HFFc6 (cell line): ENCODE results near the gene MFNG. TPM values are rescaled to one million over a fixed set of nuclear protein-coding genes. Genes with fewer than 3 reads are reported as not detected.
A peak's percentile ranks its signal among the peaks of the same experiment; 100 is the strongest.

Experiments
- DNase-seq: peaks from one replicate; pipeline ENCODE4 v3.0.0-alpha.2; 2018
- H3K27ac Mint-ChIP-seq: 2 replicates; pipeline ENCODE4 v1.8.0; 2020; ENCODE audit warnings: mild to moderate bottlenecking, mixed read lengths
- H3K27me3 Mint-ChIP-seq: 2 replicates; pipeline ENCODE4 v1.8.0; 2021; ENCODE audit warnings: mild to moderate bottlenecking, moderate library complexity, mixed read lengths; ENCODE audit not compliant: insufficient read depth
- H3K36me3 Mint-ChIP-seq: 2 replicates; pipeline ENCODE4 v1.8.0; 2021; ENCODE audit warnings: low read depth, mixed read lengths
- H3K4me1 Mint-ChIP-seq: 2 replicates; pipeline ENCODE4 v1.8.0; 2020; ENCODE audit warnings: low read depth, mixed read lengths
- H3K4me3 Mint-ChIP-seq: 2 replicates; pipeline ENCODE4 v1.8.0; 2020; ENCODE audit warnings: mild to moderate bottlenecking, moderate library complexity, mixed read lengths
- H3K9me3 Mint-ChIP-seq: 2 replicates; pipeline ENCODE4 v1.8.0; 2020; ENCODE audit warnings: mild to moderate bottlenecking, mixed read lengths
- CTCF ChIP-seq: fragments of 200-600 bp; sonication (generic); IDR thresholded peaks from 2 replicates; pipeline ENCODE4 v1.5.0; 2021; ENCODE audit warnings: antibody characterized with exemption, mild to moderate bottlenecking
- total RNA-seq, 6 experiments: library from RNA; stranded (reverse); fragmentation: NEBNext Ultra II Directional; extraction: Animal tissue kit (Norgen Biotek cat#: 25700); gene quantifications; 2 replicates in 1 of 6; 3 replicates in 5 of 6; pipeline ENCODE4 v1.2.3, GENCODE V29; 2021

The MFNG gene
- total RNA-seq, 6 experiments from 2014 or later = not detected

- H3K4me3 Mint-ChIP-seq = peak overlapping the region; percentile 82
- H3K27me3 Mint-ChIP-seq = peaks cover 29% of the 10 kb centered on the region
- H3K4me1 Mint-ChIP-seq = peaks cover 19% of the 10 kb centered on the region
- no peak for DNase-seq
- no peaks in the 10 kb centered on the region for H3K36me3 Mint-ChIP-seq
- no peaks in the 10 kb centered on the region for H3K9me3 Mint-ChIP-seq
- no peak for TF ChIP-seq CTCF
- no peak overlapping the region for H3K27ac Mint-ChIP-seq
Measured at GRCh38 chr22:37419969-37420685, 66.1 kb downstream of the MFNG start.

GRCh38 chr22:37419370-37419968 lies 66.7 kb downstream of the MFNG start:
- DNase-seq = no peak
- Mint-ChIP-seq H3K4me1 (peaks cover 19% of the 10 kb centered on the region), H3K4me3 (peak overlapping the region; percentile 75), H3K9me3 (no peaks in the 10 kb centered on the region), H3K36me3 (no peaks in the 10 kb centered on the region), H3K27ac (no peak overlapping the region), H3K27me3 (peaks cover 34% of the 10 kb centered on the region)
- TF ChIP-seq CTCF = no peak

Other genes starting within 250 kb of the MFNG start
- gene RAC2, start 242.1 kb downstream of the MFNG start, total RNA-seq = 10 to 100 TPM; 29.9 to 57.2 (median 53.5) TPM
- under 1 TPM in 1 of 6 experiments, not detected in 5; 0.28 TPM for gene CYTH4, start 203.9 kb downstream of the MFNG start, total RNA-seq
- 1 to 10 TPM; 1.2 to 5.8 (median 1.4) TPM for gene ELFN2, start 58.9 kb downstream of the MFNG start, total RNA-seq
- 1 to 10 TPM; 4.4 to 5.6 (median 4.8) TPM for gene CARD10, start 33.0 kb upstream of the MFNG start, total RNA-seq
- 100 to 1,000 TPM in 3 of 6 experiments, 10 to 100 TPM in 3; 88.3 to 104 (median 97.2) TPM for gene CDC42EP1, start 74.1 kb upstream of the MFNG start, total RNA-seq
- not detected for gene LGALS2, start 93.7 kb upstream of the MFNG start, total RNA-seq
- 10 to 100 TPM; 37.5 to 45.4 (median 41.5) TPM for gene GGA1, start 122.5 kb upstream of the MFNG start, total RNA-seq
- 10 to 100 TPM; 15.9 to 26.3 (median 23.0) TPM for gene SH3BP1, start 153.3 kb upstream of the MFNG start, total RNA-seq
- 10 to 100 TPM; 15.3 to 24.5 (median 18.4) TPM for gene PDXP, start 172.3 kb upstream of the MFNG start, total RNA-seq
- gene LGALS1, start 189.3 kb upstream of the MFNG start, total RNA-seq = 1,000 to 10,000 TPM; 5,326 to 7,192 (median 6,673) TPM
- gene NOL12, start 200.0 kb upstream of the MFNG start, total RNA-seq = 10 to 100 TPM; 17.7 to 29.6 (median 26.9) TPM
- gene TRIOBP, start 210.7 kb upstream of the MFNG start, total RNA-seq = 10 to 100 TPM; 74.3 to 92.5 (median 91.6) TPM